Prostate gland (tissue), 2 donors: ENCODE measurements around the gene SEC24C.

ENCODE experiments used
- CTCF ChIP-seq, 4 experiments: fragments of 200-600 bp in 2 of 4; fragments of 450-650 bp in 2 of 4; sonication (generic) in 2 of 4; IDR thresholded peaks; 1 replicate in 3 of 4; 2 replicates in 1 of 4; pipeline ENCODE4 v1.5.1; 2016 to 2019; ENCODE audit warnings: antibody characterized with exemption in 4 of 4, mild to moderate bottlenecking in 2 of 4, moderate library complexity in 2 of 4
- POLR2A ChIP-seq: fragments of 450-650 bp; IDR thresholded peaks from one replicate; pipeline ENCODE4 v1.6.1; 2016; ENCODE audit warnings: antibody characterized with exemption, mild to moderate bottlenecking

GRCh38 chr10:73756183-73756582 lies 12.0 kb downstream of the SEC24C start:
- no peak for TF ChIP-seq POLR2A
- TF ChIP-seq CTCF (IDR thresholded peaks at IDR 0.05), result no peak
